GM23338 (cell line): ENCODE data around the gene CNST. TPM values are rescaled to one million over a fixed set of nuclear protein-coding genes. Genes with fewer than 3 reads are reported as not detected.

Experiments
- ATAC-seq: fragments of 200-7000 bp; cut with Tn5 transposase; 3 replicates; pipeline ENCODE4 v1.9.1; 2020
- DNase-seq: peaks from one replicate; pipeline ENCODE4 v3.0.0-alpha.2; 2015; ENCODE audit warnings: low spot score
- H2AFZ ChIP-seq: fragments of 200-600 bp; sonication (generic); 2 replicates; pipeline ENCODE4 v1.8.0; 2016; ENCODE audit warnings: antibody characterized with exemption, mild to moderate bottlenecking, moderate library complexity
- H3F3A ChIP-seq: fragments of 200-600 bp; sonication (generic); replicated peaks from 2 replicates; pipeline ENCODE4 v1.8.0; 2017; ENCODE audit warnings: antibody characterized with exemption, mixed run types, low read depth
- H3K27ac ChIP-seq: fragments of 200-600 bp; sonication (generic); 2 replicates; pipeline ENCODE4 v1.6.1; 2016; ENCODE audit warnings: low read depth
- H3K27me3 ChIP-seq: fragments of 200-600 bp; sonication (generic); 2 replicates; pipeline ENCODE4 v1.8.0; 2016; ENCODE audit warnings: mild to moderate bottlenecking, mixed run types, moderate library complexity; ENCODE audit not compliant: insufficient read depth
- H3K36me3 ChIP-seq: fragments of 200-600 bp; sonication (generic); 2 replicates; pipeline ENCODE4 v1.8.0; 2016; ENCODE audit warnings: mild to moderate bottlenecking; ENCODE audit not compliant: insufficient read depth
- H3K4me1 ChIP-seq: fragments of 200-600 bp; sonication (generic); 2 replicates; pipeline ENCODE4 v1.8.0; 2016; ENCODE audit warnings: mild to moderate bottlenecking, moderate library complexity; ENCODE audit not compliant: insufficient read depth
- H3K4me2 ChIP-seq: fragments of 200-600 bp; sonication (generic); 2 replicates; pipeline ENCODE4 v1.7.1; 2017; ENCODE audit warnings: mixed run types
- H3K4me3 ChIP-seq: fragments of 200-600 bp; sonication (generic); 2 replicates; pipeline ENCODE4 v1.6.1; 2016; ENCODE audit warnings: mixed run types
- H3K79me2 ChIP-seq: fragments of 200-600 bp; sonication (generic); replicated peaks from 2 replicates; pipeline ENCODE4 v1.8.0; 2017; ENCODE audit warnings: mild to moderate bottlenecking; ENCODE audit not compliant: insufficient read depth
- H3K9me2 ChIP-seq: fragments of 200-600 bp; sonication (generic); 2 replicates; pipeline ENCODE4 v1.8.0; 2017; ENCODE audit not compliant: insufficient read depth
- H4K20me1 ChIP-seq: fragments of 200-600 bp; sonication (generic); replicated peaks from 2 replicates; pipeline ENCODE4 v1.8.0; 2017; ENCODE audit warnings: mild to moderate bottlenecking; ENCODE audit not compliant: insufficient read depth
- H3K27ac Mint-ChIP-seq: 2 replicates; pipeline ENCODE4 v1.8.0; 2020; ENCODE audit warnings: inconsistent platforms, mild to moderate bottlenecking, moderate library complexity, mixed read lengths
- H3K27me3 Mint-ChIP-seq: 3 replicates; pipeline ENCODE4 v1.8.0; 2022; ENCODE audit warnings: low read depth, mild to moderate bottlenecking, moderate library complexity, mixed read lengths, inconsistent platforms; ENCODE audit not compliant: insufficient read depth, poor library complexity
- H3K36me3 Mint-ChIP-seq: 3 replicates; pipeline ENCODE4 v1.8.0; 2021; ENCODE audit warnings: low read depth, mild to moderate bottlenecking, inconsistent platforms, moderate library complexity, mixed read lengths
- H3K4me1 Mint-ChIP-seq: 3 replicates; pipeline ENCODE4 v1.8.0; 2020; ENCODE audit warnings: mild to moderate bottlenecking, inconsistent platforms, mixed read lengths
- H3K4me3 Mint-ChIP-seq: 3 replicates; pipeline ENCODE4 v1.8.0; 2021; ENCODE audit warnings: moderate library complexity, mild to moderate bottlenecking, inconsistent platforms, mixed read lengths
- H3K9me3 Mint-ChIP-seq: 3 replicates; pipeline ENCODE4 v1.8.0; 2020; ENCODE audit warnings: moderate library complexity, mild to moderate bottlenecking, inconsistent platforms, mixed read lengths
- CREB1 ChIP-seq: fragments of 250-450 bp; sonication (Bioruptor Pico); IDR thresholded peaks from 2 replicates; pipeline ENCODE4 v1.5.0; 2020; ENCODE audit warnings: low read depth, mild to moderate bottlenecking, moderate library complexity
- CTCF ChIP-seq, 2 experiments: fragments of 200-600 bp in 1 of 2; sonication (generic) in 1 of 2; conservative IDR thresholded peaks; 2 replicates each; pipeline versions ENCODE4 v1.5.1 to v1.6.1; 2016 to 2017; ENCODE audit warnings: antibody characterized with exemption in 2 of 2, low read depth in 2 of 2, mild to moderate bottlenecking in 2 of 2, moderate library complexity in 1 of 2
- ETS1 ChIP-seq: IDR thresholded peaks from 2 replicates; pipeline ENCODE4 v1.6.1; 2016; ENCODE audit warnings: antibody characterized with exemption
- EZH2 ChIP-seq: fragments of 200-600 bp; sonication (generic); IDR thresholded peaks from one replicate; pipeline ENCODE4 v1.8.0; 2017; ENCODE audit warnings: antibody characterized with exemption, mild to moderate bottlenecking, low read depth; ENCODE audit not compliant: unreplicated experiment
- EZH2phosphoT487 ChIP-seq: fragments of 200-600 bp; sonication (generic); IDR thresholded peaks from one replicate; pipeline ENCODE4 v1.8.1; 2018; ENCODE audit warnings: antibody characterized with exemption; ENCODE audit not compliant: unreplicated experiment
- NANOG ChIP-seq: IDR thresholded peaks from 2 replicates; pipeline ENCODE4 v1.6.1; 2016; ENCODE audit warnings: antibody characterized with exemption, borderline replicate concordance
- POLR2AphosphoS5 ChIP-seq: IDR thresholded peaks from 2 replicates; pipeline ENCODE4 v1.6.1; 2016; ENCODE audit warnings: antibody characterized with exemption, low read depth
- REST ChIP-seq: IDR thresholded peaks from one replicate; pipeline ENCODE4 v1.6.1; 2018; ENCODE audit warnings: antibody characterized with exemption; ENCODE audit not compliant: unreplicated experiment
- STAT1 ChIP-seq: IDR thresholded peaks from one replicate; pipeline ENCODE4 v1.6.1; 2016; ENCODE audit warnings: antibody characterized with exemption; ENCODE audit not compliant: unreplicated experiment
- ZNF114 ChIP-seq: fragments of 250-450 bp; sonication (Bioruptor Pico); IDR thresholded peaks from 2 replicates; pipeline ENCODE4 v1.5.0; 2020; ENCODE audit warnings: mild to moderate bottlenecking, moderate library complexity
- polyA plus RNA-seq: library from polyadenylated mRNA; unstranded; fragments of >200 nt; fragmentation: Nextera tagmentation; extraction: Ambion mirVana; gene quantifications from 2 replicates; pipeline ENCODE4 v1.2.1, GENCODE V29; 2016
- total RNA-seq: library from RNA; depleted of rRNA; stranded (reverse); fragments of >200 nt; shearing (Covaris generic); gene quantifications from 2 replicates; pipeline ENCODE4 v1.2.3, GENCODE V29; 2014

The CNST gene
- total and polyA plus RNA-seq, 2 experiments from 2014 or later = 8.1 to 17.6 TPM

- Histone ChIP-seq H4K20me1 (no peaks in the 10 kb centered on the region), H3K9me2 (no peaks in the 10 kb centered on the region), H3F3A (no peaks in the 10 kb centered on the region), H3K4me1 (no peaks in the 10 kb centered on the region), H3K27me3 (no peaks in the 10 kb centered on the region), H3K27ac (no peak overlapping the region), H2AFZ (no peak overlapping the region), H3K4me2 (no peak overlapping the region), H3K36me3 (no peaks in the 10 kb centered on the region), H3K79me2 (no peaks in the 10 kb centered on the region; the same call in 1 of the 2 replicates), H3K4me3 (no peak overlapping the region)
- Mint-ChIP-seq H3K27ac (no peak overlapping the region), H3K36me3 (peaks cover 12% of the 10 kb centered on the region), H3K27me3 (peaks cover 4% of the 10 kb centered on the region), H3K4me3 (no peak overlapping the region), H3K4me1 (no peaks in the 10 kb centered on the region), H3K9me3 (peaks cover 5% of the 10 kb centered on the region; the same call in 2 of the 3 replicates)
- DNase-seq (no peak), ATAC-seq (no peak)
- TF ChIP-seq CTCF (conservative IDR thresholded peaks at IDR 0.05; ENCODE audit: low read depth in 2 of 2) (no peak), EZH2 (no peak), ZNF114 (no peak), POLR2AphosphoS5 (no peak), EZH2phosphoT487 (no peak), CREB1 (CRISPR knock-in tag) (no peak), STAT1 (no peak), ETS1 (no peak), REST (no peak), NANOG (no peak)
These were observed 72.8 kb downstream of the CNST start for GRCh38 chr1:246638941-246639655.
